Measurements from ENCODE around the gene CDH23.

GRCh38 chr10:71382757-71383156, 14.0 kb upstream of the CDH23 start:
- TF ChIP-seq POLR2A (IDR thresholded peaks at IDR 0.05; ENCODE audit: low read depth) = no peak
- TF ChIP-seq CTCF (IDR thresholded peaks at IDR 0.05) = no peak
- TF ChIP-seq POLR2AphosphoS5 (IDR thresholded peaks at IDR 0.05) = no peak
- no peak for TF ChIP-seq EP300 (IDR thresholded peaks at IDR 0.05)
